Measurements from ENCODE around the gene TPK1.

The TPK1 gene

GRCh38 chr7:144481833-144482232 lies 354.0 kb downstream of the TPK1 start:
- DNase-seq (ENCODE audit: extremely low read depth, low read depth): no peak
- H3K4me3 ChIP-seq (replicated peaks; ENCODE audit: low read depth, low read length): no peak overlapping the region
- TF ChIP-seq CTCF (IDR thresholded peaks at IDR 0.05; ENCODE audit: low read depth, low read length, missing control alignments): no peak

- TF ChIP-seq CTCF (IDR thresholded peaks at IDR 0.05; ENCODE audit: low read depth, low read length, missing control alignments): no peak
- no peak overlapping the region for H3K4me3 ChIP-seq (replicated peaks; ENCODE audit: low read depth, low read length)
- no peak for DNase-seq (ENCODE audit: extremely low read depth, low read depth)
These were observed 358.5 kb downstream of the TPK1 start for GRCh38 chr7:144477348-144477747.

GRCh38 chr7:144474800-144475615 lies 360.8 kb downstream of the TPK1 start:
- TF ChIP-seq CTCF (IDR thresholded peaks at IDR 0.05; ENCODE audit: low read depth, low read length, missing control alignments): no peak
- H3K4me3 ChIP-seq (replicated peaks; ENCODE audit: low read depth, low read length): no peak overlapping the region
- no peak for DNase-seq (ENCODE audit: extremely low read depth, low read depth)

GRCh38 chr7:144474363-144474762 lies 361.5 kb downstream of the TPK1 start:
- TF ChIP-seq CTCF (IDR thresholded peaks at IDR 0.05; ENCODE audit: low read depth, low read length, missing control alignments): no peak
- no peak overlapping the region for H3K4me3 ChIP-seq (replicated peaks; ENCODE audit: low read depth, low read length)
- no peak for DNase-seq (ENCODE audit: extremely low read depth, low read depth)

- no peak for TF ChIP-seq CTCF (IDR thresholded peaks at IDR 0.05; ENCODE audit: low read depth, low read length, missing control alignments)
- DNase-seq (ENCODE audit: extremely low read depth, low read depth): no peak
- H3K4me3 ChIP-seq (replicated peaks; ENCODE audit: low read depth, low read length): no peak overlapping the region
These were observed 361.9 kb downstream of the TPK1 start for GRCh38 chr7:144473908-144474307.

- H3K4me3 ChIP-seq (replicated peaks; ENCODE audit: low read depth, low read length): no peak overlapping the region
- no peak for DNase-seq (ENCODE audit: extremely low read depth, low read depth)
- no peak for TF ChIP-seq CTCF (IDR thresholded peaks at IDR 0.05; ENCODE audit: low read depth, low read length, missing control alignments)
These were observed 365.8 kb downstream of the TPK1 start for GRCh38 chr7:144470078-144470477.

All from HFF-Myc (cell line).